CD4-positive, alpha-beta T cell treated with Interleukin-6 for 4 hours (primary cell): ENCODE data around the gene MRGPRG.
"Not testable (repeated sequence)": the region's sequence is repeated elsewhere in the genome, so short reads cannot be mapped to it uniquely, and the experiment has no call there.

ENCODE experiments used
- DNase-seq: peaks from one replicate; pipeline ENCODE4 v3.0.0-alpha.2; 2020; ENCODE audit warnings: mixed read lengths

Gene MRGPRG

DNA sequence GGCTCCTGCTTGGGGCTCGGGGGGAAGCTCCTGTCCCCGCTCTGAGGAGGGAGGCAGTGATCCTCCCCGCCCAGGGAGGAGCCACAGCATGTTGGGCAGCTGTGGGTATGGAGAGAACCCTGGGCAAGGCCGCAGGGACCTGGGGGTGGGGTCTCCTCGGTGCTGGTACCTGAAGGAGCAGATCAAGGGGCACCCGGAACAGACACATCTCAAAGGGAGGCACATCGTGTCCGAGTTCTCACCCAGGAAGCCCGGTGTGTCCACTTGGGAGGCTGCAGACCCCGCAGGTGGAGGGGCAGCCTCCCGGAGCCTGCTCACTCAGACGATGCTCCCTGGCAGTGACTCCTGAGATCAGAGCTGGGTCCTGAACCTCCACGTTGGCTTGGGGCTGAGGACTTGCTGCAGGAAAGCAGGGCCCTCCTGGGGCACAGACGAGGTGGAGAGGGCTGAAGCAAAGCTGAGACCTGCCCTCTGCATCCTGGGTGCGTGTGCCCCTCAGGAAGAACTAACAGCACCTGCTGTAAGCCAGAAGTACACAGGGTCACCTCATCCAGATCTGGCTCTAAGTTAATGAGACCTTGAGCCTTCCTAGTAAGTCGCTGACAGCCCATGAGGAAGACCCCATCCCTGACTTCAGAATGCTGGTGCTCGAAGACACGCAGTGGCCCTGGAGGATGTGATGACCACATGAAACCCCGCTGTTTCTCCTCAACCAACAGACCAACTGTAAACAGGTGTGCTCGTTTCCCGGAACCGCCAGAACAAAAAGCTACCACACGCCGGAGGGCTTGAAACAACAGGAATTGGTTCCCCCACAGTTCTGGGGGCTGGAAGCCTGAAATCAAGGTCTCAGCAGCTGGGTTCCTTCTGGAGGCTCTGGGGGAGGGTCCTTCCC is 47.6 kb downstream of the MRGPRG start:
- DNase-seq, result peak; percentile 14

DNA sequence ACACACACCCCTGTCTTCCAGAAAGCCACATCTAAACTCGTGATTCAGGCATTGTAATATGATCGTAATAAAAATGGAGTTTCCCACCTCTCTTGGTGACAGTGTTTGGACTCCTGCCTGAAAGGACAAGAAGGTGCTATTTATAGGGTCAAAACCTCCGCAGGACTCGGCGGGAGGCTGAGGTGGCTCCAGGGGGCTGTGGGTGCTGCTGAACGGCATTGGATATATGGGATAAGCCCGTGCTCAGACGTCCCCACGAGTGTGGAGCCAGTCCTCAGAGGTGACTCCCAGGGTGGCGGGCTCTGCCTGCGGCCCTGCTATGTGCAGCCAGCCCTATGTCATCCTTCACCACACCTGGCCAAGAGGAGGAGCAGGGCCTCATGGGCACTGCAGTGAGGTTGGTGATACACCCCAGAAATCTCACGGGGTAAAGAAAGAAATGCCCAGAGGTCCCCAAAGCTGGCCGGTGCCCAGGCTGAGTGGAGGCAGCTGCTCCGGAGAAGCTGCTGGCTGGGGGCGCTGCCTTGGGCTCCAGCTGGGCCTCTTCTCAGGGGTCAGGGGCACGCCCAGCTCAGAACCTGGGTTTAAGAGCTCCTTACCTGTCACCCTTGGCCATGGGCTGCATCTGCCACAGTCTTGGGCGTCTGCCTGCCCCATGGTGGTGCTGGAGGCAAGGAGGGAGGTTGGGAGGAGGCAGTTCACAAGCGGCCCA is 48.4 kb downstream of the MRGPRG start:
- no peak for DNase-seq

DNA sequence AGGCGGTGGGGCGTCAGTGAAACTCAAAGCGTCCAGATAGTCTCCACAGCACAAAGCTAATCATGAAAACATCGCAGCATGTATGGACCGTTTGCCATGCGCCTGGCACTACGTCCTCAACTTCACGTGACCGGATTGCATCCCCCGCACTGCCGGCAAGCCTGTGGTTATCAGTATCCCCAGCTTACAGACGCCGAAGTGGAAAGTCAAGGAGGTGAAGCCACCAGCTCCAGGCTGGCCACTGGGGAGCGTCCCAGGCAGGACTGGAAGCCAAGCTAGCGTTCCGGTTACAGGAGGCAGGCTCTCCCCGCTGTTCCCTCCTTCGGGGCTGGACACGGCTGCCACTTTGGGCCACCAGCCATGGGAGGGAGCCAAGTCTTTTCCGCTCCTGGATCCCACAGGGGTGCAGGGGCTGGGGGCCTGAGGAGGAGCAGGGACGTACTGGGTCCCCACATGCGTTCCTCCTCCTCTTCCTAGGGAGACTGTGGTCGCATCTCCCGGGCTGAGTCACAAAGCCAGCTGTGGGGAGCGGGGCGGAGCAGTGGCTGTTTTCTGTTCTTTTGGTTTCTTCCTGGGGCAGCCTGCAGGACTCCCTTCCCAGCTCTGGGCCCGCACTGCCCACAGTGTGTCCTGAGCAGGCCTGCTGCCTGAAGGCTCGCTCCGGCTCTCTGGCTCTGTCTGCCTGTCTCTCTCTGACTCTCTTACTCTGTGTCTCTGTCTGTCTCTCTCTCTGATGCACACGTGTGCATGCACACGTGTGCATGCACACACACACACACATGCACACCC is 49.2 kb downstream of the MRGPRG start:
- DNase-seq, result peak; percentile 21

DNA sequence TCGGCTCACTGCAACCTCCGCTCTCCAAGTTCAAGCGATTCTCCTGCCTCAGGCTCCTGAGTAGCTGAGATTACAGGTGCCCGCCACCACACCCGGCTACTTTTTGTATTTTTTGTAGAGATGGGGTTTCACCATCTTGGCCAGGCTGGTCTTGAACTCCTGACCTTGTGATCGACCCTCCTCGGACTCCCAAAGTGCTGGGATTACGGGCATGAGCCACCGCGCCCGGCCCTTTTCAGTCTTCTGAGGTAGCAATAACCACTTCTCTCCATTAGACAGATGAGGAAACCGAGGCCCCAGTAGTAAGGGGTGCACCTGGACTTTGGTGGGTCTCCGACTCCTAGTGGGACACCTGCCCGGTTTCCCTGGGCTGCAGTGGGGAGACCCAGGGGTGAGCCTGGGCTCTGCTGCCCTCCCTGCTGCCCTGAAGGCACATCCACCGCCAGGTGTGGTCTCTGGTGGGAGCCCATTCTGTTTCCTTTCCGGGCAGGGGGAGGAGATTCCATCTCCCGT is 49.8 kb downstream of the MRGPRG start:
- DNase-seq, result not testable (repeated sequence)
